Upper lobe of left lung (tissue), 6 donors: ENCODE results near the gene LYRM4. TPM values are rescaled to one million over a fixed set of nuclear protein-coding genes. Genes with fewer than 3 reads are reported as not detected.

Experiments used
- ATAC-seq, 2 donors: fragments of 200-7000 bp; cut with Tn5 transposase; one replicate each; pipeline ENCODE4 v1.9.1; 2022; ENCODE audit warnings: mild to moderate bottlenecking in 2 of 2, moderate library complexity in 2 of 2; ENCODE audit not compliant: low FRiP score in 2 of 2
- DNase-seq, 2 donors: peaks; one replicate each; pipeline ENCODE4 v3.0.0-alpha.2; 2019 to 2020
- H3K27ac ChIP-seq, 4 donors: fragments of 200-600 bp; sonication (generic); one replicate each; pipeline ENCODE4 v1.5.1; 2016 to 2019
- H3K27me3 ChIP-seq, 4 donors: fragments of 200-600 bp; sonication (generic); one replicate each; pipeline ENCODE4 v1.5.1; 2017 to 2019
- H3K36me3 ChIP-seq, 4 donors: fragments of 200-600 bp; sonication (generic); one replicate each; pipeline ENCODE4 v1.5.1; 2016 to 2019
- H3K4me1 ChIP-seq, 4 donors: fragments of 200-600 bp; sonication (generic); one replicate each; pipeline ENCODE4 v1.5.1; 2018 to 2019
- H3K4me3 ChIP-seq, 4 donors: fragments of 200-600 bp; sonication (generic); one replicate each; pipeline ENCODE4 v1.5.1; 2017 to 2019; ENCODE audit warnings: mild to moderate bottlenecking in 2 of 4, moderate library complexity in 1 of 4
- H3K9me3 ChIP-seq, 4 donors: fragments of 200-600 bp; sonication (generic); one replicate each; pipeline ENCODE4 v1.5.1; 2018 to 2019
- EP300 ChIP-seq, 4 donors: sonication (generic); formaldehyde crosslinking; IDR thresholded peaks; one replicate each; pipeline ENCODE4 v1.5.1; 2017; ENCODE audit warnings: antibody characterized with exemption in 4 of 4, control low read depth in 2 of 4
- POLR2A ChIP-seq, 4 donors: fragments of 450-650 bp; IDR thresholded peaks; one replicate each; pipeline ENCODE4 v1.5.1; 2016 to 2017; ENCODE audit warnings: antibody characterized with exemption in 4 of 4, mild to moderate bottlenecking in 2 of 4
- POLR2AphosphoS5 ChIP-seq, 2 donors: sonication (generic); formaldehyde crosslinking; IDR thresholded peaks; one replicate each; pipeline ENCODE4 v1.5.1; 2017; ENCODE audit warnings: antibody characterized with exemption in 2 of 2
- WGBS, 2 donors: methylation state at CpG; one replicate each; pipeline ENCODE4 v1.1.5; 2017 to 2018; 5-methylcytosine and 5-hydroxymethylcytosine counted together
- total RNA-seq, 6 donors: library from RNA; depleted of rRNA in 4 of 6; stranded (reverse); fragments of >200 nt in 4 of 6; gene quantifications; one replicate each; pipeline versions ENCODE4 v1.1.0 to v1.2.1, GENCODE V29; 2016 to 2021
- TF ChIP-seq, protein P1 (sequence below), 6 experiments: fragments of 450-650 bp in 4 of 6; fragments of 200-600 bp in 2 of 6; sonication (generic) in 2 of 6; IDR thresholded peaks; one replicate each; pipeline ENCODE4 v1.5.1; 2016 to 2019; ENCODE audit warnings: antibody characterized with exemption in 6 of 6
- donor health status: DM: no; HTN: no; CAD: no; lungs with moderate emphysema.
- donor health status: DM: no; HTN: yes; CAD: no; lungs with severe emphysema.

The LYRM4 gene
- total RNA-seq, 6 donors from 2014 or later: 5.8 to 24.1 (median 15.9) TPM

DNA sequence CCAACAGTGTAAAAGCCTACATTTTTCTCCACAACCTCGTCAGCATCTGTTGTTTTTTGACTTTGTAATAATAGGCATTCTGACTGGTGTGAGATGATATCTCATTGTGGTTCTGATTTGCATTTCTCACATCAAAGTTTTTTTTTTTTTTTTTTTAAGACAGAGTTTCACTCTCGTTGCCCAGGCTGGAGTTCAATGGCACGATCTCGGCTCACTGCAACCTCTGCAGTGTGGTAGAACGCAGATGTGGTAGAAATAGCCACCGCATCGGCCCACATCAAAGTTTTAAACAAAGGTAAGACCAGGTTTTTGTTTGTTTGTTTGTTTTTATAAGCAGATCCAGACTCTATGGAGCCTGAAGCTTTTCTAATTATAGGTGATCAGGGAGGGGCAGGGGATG, 188.3 kb downstream of the LYRM4 start:
- DNase-seq: no peak
- Histone ChIP-seq H3K27me3 (no peaks in the 10 kb centered on the region), H3K4me1 (no peaks in the 10 kb centered on the region), H3K36me3 (no peaks in the 10 kb centered on the region), H3K9me3 (peaks cover 0 to under 1% (median 0%) of the 10 kb centered on the region in 4 donors), H3K27ac (no peak overlapping the region), H3K4me3 (no peak overlapping the region)
- ATAC-seq: no peak
- 81 to 90% methylated on average over 7 of the region's 7 CpGs for WGBS, 2 donors
- TF ChIP-seq POLR2AphosphoS5 (IDR thresholded peaks at IDR 0.05) (no peak), POLR2A (IDR thresholded peaks at IDR 0.05) (no peak), EP300 (IDR thresholded peaks at IDR 0.05) (no peak)
- TF ChIP-seq, protein P1, sequence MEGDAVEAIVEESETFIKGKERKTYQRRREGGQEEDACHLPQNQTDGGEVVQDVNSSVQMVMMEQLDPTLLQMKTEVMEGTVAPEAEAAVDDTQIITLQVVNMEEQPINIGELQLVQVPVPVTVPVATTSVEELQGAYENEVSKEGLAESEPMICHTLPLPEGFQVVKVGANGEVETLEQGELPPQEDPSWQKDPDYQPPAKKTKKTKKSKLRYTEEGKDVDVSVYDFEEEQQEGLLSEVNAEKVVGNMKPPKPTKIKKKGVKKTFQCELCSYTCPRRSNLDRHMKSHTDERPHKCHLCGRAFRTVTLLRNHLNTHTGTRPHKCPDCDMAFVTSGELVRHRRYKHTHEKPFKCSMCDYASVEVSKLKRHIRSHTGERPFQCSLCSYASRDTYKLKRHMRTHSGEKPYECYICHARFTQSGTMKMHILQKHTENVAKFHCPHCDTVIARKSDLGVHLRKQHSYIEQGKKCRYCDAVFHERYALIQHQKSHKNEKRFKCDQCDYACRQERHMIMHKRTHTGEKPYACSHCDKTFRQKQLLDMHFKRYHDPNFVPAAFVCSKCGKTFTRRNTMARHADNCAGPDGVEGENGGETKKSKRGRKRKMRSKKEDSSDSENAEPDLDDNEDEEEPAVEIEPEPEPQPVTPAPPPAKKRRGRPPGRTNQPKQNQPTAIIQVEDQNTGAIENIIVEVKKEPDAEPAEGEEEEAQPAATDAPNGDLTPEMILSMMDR (IDR thresholded peaks at IDR 0.05): no peak

DNA sequence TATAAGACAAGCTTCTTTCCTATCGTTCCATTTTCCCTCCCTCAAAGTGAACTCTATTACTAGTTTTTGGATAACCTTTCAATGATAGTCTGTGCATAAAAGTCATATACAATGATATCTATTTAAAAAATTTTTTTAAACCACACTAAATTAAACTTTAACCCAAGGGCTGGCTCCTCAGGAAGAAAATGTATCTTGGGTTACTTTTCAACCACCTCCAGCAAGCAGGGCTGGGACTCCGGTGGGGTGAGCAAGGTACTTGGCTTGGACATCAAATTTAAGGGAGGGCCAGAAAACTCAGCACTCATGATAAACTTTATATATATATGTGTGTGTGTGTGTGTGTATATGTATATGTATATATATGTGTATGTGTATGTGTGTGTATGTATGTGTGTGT, 189.5 kb downstream of the LYRM4 start:
- H3K27ac ChIP-seq: no peak overlapping the region
- H3K36me3 ChIP-seq: no peaks in the 10 kb centered on the region
- no peaks in the 10 kb centered on the region for H3K27me3 ChIP-seq
- no peak overlapping the region for H3K4me3 ChIP-seq
- H3K9me3 ChIP-seq: peaks cover 0 to 11% (median 0%) of the 10 kb centered on the region in 4 donors
- ATAC-seq (no peak), DNase-seq (no peak)
- WGBS, 2 donors: 70 to 89% methylated on average over 2 of the region's 2 CpGs
- H3K4me1 ChIP-seq: no peaks in the 10 kb centered on the region
- TF ChIP-seq POLR2A (IDR thresholded peaks at IDR 0.05) (no peak), EP300 (IDR thresholded peaks at IDR 0.05) (no peak), POLR2AphosphoS5 (IDR thresholded peaks at IDR 0.05) (no peak)
- TF ChIP-seq, protein P1 (IDR thresholded peaks at IDR 0.05): no peak

DNA sequence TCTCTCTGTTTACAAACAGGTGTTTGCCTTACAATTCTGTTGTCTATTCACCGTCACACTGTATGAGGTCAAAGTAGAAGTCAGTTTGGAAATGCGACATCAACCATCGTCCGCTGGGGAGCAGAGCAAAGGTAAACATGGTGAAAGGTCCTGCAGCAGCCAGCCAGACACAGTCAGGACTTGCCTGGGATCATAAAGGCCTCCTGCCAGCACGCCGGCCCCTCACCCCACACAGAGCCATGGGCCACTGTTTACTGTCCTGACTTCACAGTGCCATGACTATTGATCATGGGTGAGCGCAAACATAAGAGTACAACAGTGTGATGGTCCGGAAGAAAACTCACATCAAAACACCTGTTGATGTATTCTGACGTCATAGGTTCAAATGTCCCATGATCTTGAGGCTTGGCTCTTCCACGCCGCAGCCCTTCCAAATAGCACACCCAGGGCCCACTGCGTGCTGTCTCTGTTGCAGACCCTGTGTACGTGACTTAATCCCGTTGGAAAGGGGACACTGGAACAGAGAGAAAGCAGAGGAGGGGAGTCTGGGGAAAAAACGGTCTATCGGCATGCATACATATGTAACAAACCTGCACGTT, 192.5 kb downstream of the LYRM4 start:
- DNase-seq: peak in 1 of 2 donors; percentile 33
- TF ChIP-seq POLR2AphosphoS5 (IDR thresholded peaks at IDR 0.05) (no peak), EP300 (IDR thresholded peaks at IDR 0.05) (no peak), POLR2A (IDR thresholded peaks at IDR 0.05) (no peak)
- TF ChIP-seq, protein P1 (IDR thresholded peaks at IDR 0.05): no peak

DNA sequence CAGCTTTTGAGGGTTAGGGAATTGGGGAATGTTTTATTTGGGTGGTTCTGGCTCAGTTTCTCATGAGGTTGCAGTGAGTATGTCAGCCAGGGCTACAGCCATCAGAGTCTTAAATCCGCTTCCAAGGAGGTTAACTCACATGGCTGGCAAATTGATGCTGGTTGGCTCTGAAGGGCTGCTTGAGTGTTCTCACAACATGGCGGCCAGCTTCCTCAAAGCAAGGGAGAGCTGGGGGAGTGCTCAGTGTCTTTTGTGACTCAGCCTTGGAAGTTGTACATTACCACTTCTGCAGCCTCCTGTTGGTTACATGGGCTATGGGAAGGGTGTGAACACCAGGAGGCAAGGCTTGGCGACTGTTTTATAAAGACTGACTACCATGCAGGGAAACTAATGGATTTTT, 193.4 kb downstream of the LYRM4 start:
- WGBS, 2 donors: 88 to 100% methylated on average over 2 to 3 of the region's 3 CpGs
- Histone ChIP-seq H3K36me3 (no peaks in the 10 kb centered on the region), H3K4me3 (no peak overlapping the region), H3K27ac (no peak overlapping the region), H3K9me3 (peaks cover 0 to 11% (median 0%) of the 10 kb centered on the region in 4 donors), H3K4me1 (no peaks in the 10 kb centered on the region), H3K27me3 (no peaks in the 10 kb centered on the region)
- ATAC-seq (no peak), DNase-seq (no peak)
- no peak for TF ChIP-seq EP300 (IDR thresholded peaks at IDR 0.05)
- no peak for TF ChIP-seq POLR2AphosphoS5 (IDR thresholded peaks at IDR 0.05)
- TF ChIP-seq, protein P1 (IDR thresholded peaks at IDR 0.05): no peak
- no peak for TF ChIP-seq POLR2A (IDR thresholded peaks at IDR 0.05)

More for the DNA sequence above, 192.5 kb downstream of the LYRM4 start:
- Histone ChIP-seq H3K36me3 (no peaks in the 10 kb centered on the region), H3K27me3 (no peaks in the 10 kb centered on the region), H3K9me3 (peaks cover 0 to 11% (median 0%) of the 10 kb centered on the region in 4 donors), H3K4me1 (no peaks in the 10 kb centered on the region), H3K27ac (no peak overlapping the region), H3K4me3 (no peak overlapping the region)
- no peak for ATAC-seq
- WGBS, 2 donors: 95 to 96% methylated on average over 17 of the region's 17 CpGs
